KBM-7 (cell line): ENCODE measurements around the gene LILRB1.
"Not testable (repeated sequence)": the region's sequence is repeated elsewhere in the genome, so short reads cannot be mapped to it uniquely, and the experiment has no call there.

Experiments used
- DNase-seq: peaks from one replicate; pipeline ENCODE4 v3.0.0-alpha.2; 2015
- in situ Hi-C: fragments of 300-500 bp; cut with MboI; formaldehyde crosslinking; loops from 2 replicates; pipeline ENCODE4 v1.14.3; 2020; ENCODE audit warnings: low sequenced_read_pairs, low pct_unique_long_range_greater_than_20kb, mixed read lengths

The LILRB1 gene

DNA sequence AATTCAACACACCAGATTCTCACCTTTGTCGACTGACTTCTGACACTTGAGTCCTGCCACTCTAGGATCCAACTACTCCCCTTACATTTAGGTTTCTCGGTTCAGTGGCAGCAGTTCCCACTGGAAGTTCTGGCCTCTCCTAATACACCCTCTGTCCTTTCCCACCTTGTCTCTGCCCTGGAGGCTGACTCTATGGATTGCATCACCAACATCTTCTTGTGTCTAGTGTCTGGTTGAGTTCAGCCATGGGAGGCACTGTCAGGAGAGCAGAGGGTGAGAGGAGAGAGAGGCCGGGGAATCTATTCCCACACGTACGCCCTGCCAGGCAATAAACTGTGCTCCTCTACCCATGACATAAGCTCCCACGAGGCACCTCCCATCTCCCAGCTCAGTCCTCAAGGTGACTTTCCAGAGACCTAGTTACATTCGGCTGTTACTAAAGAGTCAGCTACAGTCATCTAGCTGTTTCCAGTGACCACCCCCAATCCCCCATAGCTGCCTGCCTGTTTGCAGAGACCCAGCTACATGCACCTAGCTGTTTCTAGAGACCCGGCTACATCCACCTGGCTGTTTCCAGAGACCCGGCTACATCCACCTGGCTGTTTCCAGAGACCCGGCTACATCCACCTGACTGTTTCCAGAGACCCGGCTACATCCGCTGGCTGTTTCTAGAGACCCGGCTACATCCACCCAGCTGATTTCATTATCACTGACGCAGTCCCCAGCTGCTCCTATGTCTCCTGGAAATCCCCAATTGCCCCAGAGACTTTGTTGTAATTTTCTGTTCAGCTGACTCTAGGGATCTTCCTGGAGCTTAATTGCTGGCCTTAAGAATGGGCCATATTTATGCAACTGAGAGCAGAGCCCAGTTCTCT is 24.4 kb downstream of the LILRB1 start:
- DNase-seq = no peak
- in situ Hi-C loops = no loop called here

DNA sequence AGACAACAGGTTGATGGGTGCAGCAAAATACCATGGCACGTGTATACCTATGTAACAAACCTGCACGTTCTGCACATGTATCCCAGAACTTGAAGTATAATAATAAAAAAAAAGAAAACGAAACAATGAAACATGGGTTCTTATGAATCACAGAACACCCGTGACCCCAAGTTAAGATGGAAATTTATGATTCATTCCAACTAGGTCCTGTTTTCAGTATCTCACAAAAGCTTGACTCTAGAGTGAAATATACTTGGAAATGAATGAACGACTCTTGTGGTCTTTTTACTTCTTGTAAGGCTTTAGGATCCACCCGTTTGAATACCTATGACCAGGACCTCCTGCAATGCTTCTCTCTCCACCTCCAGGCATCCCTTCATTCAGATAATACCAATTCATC is 29.0 kb downstream of the LILRB1 start:
- DNase-seq = no peak
- in situ Hi-C loops = no loop called here

DNA sequence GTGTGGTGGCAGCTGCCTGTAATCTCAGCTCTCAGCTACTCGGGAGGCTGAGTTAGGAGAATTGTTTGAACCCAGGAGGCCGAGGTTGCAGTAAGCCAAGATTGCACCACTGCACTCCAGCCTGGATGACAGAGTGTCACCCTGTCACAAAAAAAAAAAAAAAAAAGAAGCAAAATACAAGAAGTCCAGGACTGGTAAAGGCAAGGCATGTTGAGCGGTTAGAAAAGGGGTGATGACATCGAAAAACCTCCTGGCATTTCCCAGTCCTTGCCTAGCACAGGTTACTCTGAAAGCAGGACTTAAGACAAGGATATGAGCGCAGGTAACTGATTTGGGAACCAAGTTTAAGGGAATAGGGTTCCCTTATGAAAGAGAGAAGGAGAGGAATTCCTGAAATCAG is 30.0 kb downstream of the LILRB1 start:
- DNase-seq = no peak
- in situ Hi-C loops = no loop called here

DNA sequence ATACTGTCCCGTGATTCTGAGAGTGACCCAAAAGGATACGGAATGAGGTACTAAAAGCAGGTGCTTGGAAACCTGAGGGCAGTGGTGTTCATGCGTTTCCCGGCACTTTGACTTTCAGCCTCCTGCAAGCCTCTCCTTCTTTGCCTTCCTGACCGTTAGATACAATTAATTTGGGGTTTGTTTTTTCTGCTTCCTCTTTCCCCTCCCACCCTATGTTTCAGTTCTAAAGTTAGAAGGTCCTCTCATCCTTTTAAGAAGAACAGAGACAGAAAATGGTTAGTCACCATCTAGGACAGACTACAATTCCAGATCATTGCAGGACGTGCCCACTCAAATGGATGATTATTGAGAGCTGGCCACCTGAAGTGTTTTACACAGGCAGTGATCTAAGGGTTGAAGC is 30.7 kb downstream of the LILRB1 start:
- DNase-seq = no peak
- in situ Hi-C loops = no loop called here

DNA sequence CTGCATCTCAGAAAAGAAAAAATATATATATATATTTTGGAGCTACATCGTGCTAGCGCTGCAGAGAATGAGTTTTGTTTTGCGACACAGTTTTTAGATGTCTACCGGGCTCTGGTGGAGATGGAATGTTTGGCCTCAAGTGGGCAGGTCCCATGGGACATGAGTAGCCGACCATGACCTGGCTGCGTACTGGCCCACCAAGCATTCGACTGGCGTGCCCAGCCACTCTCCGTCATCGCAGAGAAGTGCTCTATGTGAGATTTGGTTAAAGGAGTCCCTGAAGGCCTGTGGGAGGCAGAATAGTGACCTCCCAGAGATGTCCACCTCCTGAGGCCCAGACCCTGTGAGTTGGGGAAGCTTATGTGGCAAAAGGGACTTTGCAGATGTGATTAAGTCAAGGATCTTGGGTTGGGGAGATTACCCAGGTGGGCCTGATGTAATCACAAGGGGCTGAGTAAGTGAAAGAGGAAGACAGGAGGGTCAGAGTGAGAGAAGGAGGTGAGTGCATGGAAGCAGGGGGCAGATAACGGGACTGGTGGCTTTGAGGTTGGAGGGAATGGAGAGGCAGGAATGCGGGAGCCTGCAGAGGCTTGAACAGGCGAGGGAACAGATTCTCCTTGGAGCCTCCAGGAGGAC is 31.7 kb downstream of the LILRB1 start:
- no peak for DNase-seq
- in situ Hi-C loops = no loop called here

DNA sequence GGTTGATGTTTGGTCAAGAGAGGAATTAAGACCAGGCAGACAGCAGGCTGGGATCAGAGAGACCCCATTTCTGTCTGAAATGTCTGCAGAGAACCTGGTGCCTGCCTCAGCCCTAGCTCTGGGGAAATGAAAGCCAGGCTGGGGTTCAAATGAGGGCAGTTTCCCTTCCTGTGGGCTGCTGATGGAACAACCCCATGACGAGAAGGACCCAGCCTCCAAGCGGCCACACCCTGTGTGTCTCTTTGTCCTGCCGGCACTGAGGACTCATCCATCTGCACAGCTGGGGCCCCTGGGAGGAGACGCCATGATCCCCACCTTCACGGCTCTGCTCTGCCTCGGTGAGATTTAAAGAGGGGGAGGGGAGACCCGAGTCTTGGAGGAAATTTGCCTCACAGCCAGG is 32.4 kb downstream of the LILRB1 start, which contains the start of gene LILRB4:
Gene LILRB4, plus strand, starts transcription at position 256 of the 400 bp plus-strand sequence. Its CDS starts 49 bp downstream, at position 305.
- no peak for DNase-seq
- in situ Hi-C loops = no loop called here

DNA sequence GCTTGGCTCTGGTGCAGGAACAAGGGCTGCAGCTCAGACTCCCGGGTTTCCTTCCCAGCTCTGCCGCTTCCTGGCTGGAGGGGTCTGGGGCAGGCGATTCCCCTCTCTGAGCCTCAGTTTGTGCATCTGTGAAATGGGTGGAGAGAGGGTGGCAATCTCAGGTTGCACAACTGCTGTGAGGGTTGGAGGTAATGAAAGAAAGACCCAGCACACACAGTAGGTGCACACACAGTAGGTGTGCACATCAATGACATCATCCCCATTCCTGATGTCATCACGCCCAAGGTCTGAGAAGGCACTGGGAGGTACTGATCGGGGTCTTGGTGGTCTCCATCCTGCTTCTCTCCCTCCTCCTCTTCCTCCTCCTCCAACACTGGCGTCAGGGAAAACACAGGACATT is 35.2 kb downstream of the LILRB1 start:
- in situ Hi-C loops = no loop called here
- no peak for DNase-seq

DNA sequence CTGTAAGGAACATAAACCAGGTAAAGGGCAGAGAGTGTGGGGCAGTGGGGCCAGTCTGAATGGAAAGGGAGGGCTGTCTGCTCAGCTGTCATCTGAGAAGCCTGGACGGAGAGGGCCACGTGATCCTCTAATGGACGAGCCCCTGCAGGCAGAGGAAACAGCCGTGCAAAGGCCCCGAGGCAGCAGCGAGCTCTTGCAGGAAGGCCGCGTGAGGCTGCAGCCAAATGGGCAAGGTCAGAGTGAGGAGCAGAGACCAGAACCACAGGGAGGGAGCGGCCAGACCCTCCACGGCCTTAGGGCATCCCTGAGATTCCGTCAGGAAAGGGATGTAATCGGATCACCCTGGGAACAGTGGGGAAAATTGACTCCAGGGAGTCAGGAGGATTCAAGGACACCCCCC is 36.9 kb downstream of the LILRB1 start:
- in situ Hi-C loops = no loop called here
- DNase-seq = no peak

DNA sequence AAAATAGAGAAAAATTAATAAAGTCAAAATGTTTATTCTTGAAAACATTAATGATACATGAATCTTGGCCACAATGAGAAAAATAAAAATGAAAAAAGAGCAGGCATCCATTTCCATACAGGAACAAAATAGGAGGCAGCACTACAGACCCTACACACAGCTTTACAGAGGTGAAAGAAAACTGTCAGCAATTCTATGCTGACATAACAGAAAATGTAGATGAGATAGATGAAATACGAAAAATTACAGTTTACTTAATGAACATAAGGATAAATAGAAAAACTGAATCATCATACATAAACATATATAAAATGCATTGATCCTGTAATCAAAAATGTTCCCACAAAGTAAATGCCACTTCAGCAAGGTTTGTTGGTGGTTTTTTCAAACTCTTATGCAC is 38.1 kb downstream of the LILRB1 start:
- in situ Hi-C loops = no loop called here
- DNase-seq = no peak

DNA sequence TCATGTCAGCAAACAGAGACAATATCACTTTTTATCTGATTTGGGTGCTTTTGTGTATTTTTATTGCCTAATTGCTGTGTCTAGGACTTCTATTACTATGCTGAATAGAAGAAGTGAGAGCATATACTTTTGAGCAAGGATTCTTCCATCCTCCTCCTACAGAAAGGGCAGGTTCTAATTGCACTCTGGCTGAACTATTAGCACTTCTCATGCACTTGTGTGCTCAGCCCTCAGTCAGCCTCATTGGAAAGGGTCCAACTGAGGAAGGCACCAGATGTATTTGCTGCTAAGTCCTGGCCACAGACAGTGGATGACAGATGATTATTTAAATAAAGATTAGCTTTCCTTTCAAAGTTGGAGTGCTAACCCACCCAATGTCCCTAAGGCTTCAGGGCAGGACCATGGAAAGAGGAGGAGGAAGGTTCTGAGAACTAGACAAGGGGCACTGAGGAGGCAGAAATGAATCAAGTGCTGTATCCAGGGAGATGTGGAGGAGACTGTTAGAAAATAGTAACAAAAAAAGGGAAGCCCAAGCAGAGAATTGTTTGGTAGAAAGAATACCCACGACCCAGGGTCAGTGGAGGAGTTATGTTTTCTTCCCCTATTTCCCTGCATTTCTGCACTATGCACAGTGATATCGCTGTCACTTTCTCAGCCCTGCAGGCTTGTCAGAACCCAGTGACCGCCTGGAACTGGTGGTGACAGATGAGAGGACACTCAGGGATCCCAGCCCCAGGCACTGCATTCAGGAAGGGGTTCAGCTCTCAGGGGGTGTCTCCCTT is 40.5 kb downstream of the LILRB1 start:
- no peak for DNase-seq
- in situ Hi-C loops = no loop called here

DNA sequence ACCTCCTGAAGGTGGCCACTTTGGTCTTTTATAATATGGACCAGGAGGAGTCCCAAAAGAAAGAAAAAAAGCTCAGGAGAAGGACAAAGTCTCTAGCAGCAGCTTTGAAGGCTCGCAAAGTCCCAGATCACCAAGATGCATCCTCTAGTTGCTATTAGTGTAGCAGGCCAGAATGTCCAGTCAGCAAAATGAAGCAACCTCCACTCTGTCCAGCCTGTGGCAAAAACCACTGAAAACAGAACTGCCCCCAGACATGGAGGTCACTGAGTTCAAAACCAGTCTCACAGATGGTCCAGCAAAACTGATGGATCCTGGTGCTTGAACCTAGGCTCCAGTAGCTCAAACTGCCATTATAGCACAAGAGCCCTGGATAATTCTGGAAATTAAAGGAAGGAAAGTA is 42.9 kb downstream of the LILRB1 start:
- DNase-seq = no peak
- in situ Hi-C loops = no loop called here

DNA sequence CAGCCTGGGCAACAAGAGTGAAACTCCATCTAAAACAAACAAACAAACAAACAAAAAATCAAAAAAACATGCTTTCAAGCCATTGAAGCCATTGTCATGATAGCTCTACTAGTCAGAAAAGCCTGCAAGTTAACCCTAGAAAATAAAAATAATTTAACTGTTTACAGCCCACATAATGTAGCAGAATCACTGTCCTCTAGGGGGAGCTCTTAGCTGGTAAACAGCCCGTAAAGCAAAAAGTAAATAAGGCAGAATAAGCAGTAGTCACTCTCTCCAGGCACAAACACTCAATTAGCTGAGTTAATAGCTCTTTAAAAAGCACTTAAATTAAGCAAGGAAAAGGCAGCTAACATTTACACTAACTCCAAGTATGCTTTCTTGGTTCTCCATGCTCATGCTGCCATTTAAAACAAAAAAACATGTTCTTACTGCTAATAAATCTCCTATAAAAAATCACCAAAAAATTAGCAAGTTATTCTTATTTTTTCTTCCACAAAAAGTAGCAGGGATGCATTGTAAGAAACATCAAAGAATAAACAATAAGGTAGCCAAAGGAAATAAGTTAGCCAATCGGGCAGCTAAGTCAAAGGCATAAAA is 43.8 kb downstream of the LILRB1 start:
- in situ Hi-C loops = no loop called here

DNA sequence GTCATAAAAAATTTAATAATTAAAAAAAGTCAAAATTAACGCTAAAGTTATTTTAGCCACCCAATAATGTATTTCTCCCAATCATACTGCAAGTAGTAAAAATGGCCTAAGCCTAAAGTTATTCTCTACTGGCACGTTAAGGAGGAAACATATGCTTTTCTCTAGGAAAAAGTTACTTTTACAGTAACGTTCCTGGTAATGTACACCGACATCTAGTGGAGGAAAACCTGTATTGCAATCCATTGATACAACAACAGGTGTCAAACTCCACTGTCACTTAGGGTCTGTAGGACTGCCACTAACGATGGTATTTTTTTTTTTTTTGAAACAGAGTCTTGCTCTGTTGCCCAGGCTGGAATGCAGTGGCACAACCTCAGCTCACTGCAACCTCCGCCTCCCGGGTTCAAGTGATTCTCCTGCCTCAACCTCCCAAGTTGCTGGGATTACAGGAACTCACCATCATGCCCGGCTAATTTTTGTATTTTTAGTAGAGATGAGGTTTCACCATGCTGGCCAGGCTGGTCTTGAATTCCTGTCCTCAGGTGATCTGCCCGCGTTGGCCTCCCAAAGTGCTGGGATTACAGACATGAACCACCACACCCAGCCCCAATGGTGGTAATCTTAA is 46.0 kb downstream of the LILRB1 start:
- DNase-seq = peak; percentile 51
- in situ Hi-C loops = not testable (repeated sequence)

More for the DNA sequence above, 43.8 kb downstream of the LILRB1 start:
- peak; percentile 51 for DNase-seq

DNA sequence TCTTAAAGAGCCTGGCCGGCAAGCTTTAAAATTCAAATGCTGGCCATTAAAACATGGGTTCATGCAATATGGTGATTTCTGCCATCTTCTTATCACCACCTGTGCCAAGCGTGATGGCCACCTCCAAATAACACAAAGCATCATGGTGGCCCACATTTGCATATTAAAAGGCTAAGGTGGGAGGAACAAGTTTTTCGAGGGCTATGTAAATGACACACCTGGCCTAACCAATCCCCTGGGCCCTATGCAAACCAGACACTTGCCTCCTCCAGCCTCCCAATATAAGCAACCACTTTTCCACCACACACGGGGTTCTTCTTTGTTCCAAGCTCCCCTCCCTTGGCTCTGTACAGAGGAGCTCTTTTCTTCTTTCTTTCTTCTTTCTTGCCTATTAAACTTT is 46.9 kb downstream of the LILRB1 start:
- DNase-seq = no peak
- in situ Hi-C loops = no loop called here

DNA sequence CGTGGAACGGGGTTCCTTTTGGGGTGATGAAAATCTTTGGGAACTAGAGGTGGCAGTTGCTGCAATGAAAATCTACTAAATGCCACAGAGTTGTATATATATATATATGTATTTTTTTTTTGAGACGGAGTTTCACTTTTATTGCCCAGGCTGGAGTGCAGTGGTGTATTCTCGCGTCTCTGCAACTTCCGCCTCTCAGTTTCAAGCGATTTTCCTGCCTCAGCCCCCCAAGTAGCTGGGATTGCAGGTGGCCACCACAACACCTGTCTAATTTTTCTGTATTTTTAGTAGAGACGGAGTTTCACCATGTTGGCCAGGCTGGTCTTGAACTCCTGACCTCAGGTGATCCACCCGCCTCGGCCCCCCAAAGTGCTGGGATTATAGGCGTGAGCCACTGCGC is 51.3 kb downstream of the LILRB1 start:
- in situ Hi-C loops, DNase-seq: not testable (repeated sequence)

DNA sequence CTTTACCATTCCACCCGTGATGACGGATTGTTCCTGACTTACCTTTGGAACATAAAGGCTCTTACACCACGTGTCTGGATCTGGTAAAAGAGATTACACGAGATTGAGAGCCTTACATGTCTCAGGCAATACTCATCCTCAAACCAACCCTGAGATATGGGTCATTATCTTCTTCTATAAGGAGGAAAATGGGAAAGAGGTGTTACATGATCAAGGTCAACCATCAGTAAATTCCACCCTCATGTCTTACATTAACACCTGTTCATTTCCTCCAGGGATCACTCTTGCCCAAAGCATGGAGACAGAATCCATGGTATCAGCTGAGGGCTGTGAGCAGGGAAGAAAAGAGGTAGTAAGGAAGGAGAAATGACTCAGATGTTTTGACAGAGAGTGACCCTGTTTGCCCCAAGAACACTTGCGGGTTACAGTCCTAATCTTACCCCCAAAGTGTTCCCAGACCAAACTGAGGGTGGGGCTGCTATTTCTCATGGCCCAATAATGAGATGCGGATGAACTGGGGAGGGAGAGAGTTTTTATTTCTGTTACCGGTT is 52.1 kb downstream of the LILRB1 start:
- no peak for DNase-seq
- in situ Hi-C loops = no loop called here

DNA sequence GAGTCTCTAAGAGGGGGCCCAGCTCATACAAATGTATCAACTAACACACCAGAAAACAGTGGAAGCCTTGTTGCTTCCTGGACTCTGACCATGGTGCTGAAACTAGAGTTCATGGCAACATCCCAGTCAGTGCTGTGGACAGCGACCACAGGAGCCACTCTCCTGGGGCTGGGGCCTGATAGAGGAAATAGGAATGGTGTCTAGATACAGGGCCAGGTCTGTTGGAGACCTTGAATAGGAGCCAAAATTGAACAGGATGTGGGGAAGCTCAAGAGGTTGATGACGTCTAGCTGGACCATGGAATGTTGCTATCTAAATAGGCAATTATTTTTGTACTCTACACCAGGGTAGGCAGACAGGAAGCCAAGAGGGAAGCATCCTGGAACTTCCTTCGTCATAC is 54.2 kb downstream of the LILRB1 start:
- in situ Hi-C loops = no loop called here
- DNase-seq = peak; percentile 58
